HEK293 (cell line): ENCODE measurements around the gene DYNC1I1.

Source experiments
- BCL11B ChIP-seq: fragments of 450-650 bp; formaldehyde crosslinking; IDR thresholded peaks from 2 replicates; pipeline ENCODE4 v1.5.1; 2016; ENCODE audit warnings: low read depth, missing biosample characterization, missing genetic modification characterization
- GLIS1 ChIP-seq: fragments of 450-650 bp; formaldehyde crosslinking; IDR thresholded peaks from 2 replicates; pipeline ENCODE4 v1.5.1; 2016; ENCODE audit warnings: missing biosample characterization, missing genetic modification characterization
- HOXC10 ChIP-seq: sonication (generic); formaldehyde crosslinking; IDR thresholded peaks from 2 replicates; pipeline ENCODE4 v1.8.1; 2023; ENCODE audit warnings: mild to moderate bottlenecking, missing genetic modification reagents
- IKZF3 ChIP-seq: fragments of 450-650 bp; IDR thresholded peaks from 2 replicates; pipeline ENCODE4 v1.5.0; 2018; ENCODE audit warnings: missing biosample characterization, mild to moderate bottlenecking, missing genetic modification characterization, moderate library complexity
- INSM2 ChIP-seq: fragments of 450-650 bp; formaldehyde crosslinking; IDR thresholded peaks from 2 replicates; pipeline ENCODE4 v1.5.1; 2016; ENCODE audit warnings: missing biosample characterization, missing genetic modification characterization
- MEIS1 ChIP-seq: sonication (generic); formaldehyde crosslinking; IDR thresholded peaks from 2 replicates; pipeline ENCODE4 v1.8.1; 2022; ENCODE audit warnings: missing genetic modification reagents, mild to moderate bottlenecking, borderline replicate concordance
- MZF1 ChIP-seq: fragments of 450-650 bp; formaldehyde crosslinking; IDR thresholded peaks from 2 replicates; pipeline ENCODE4 v1.5.1; 2017; ENCODE audit warnings: missing biosample characterization, missing genetic modification characterization, borderline replicate concordance
- OSR2 ChIP-seq: fragments of 450-650 bp; formaldehyde crosslinking; IDR thresholded peaks from 2 replicates; pipeline ENCODE4 v1.5.1; 2016; ENCODE audit warnings: missing biosample characterization, missing genetic modification characterization
- PBX3 ChIP-seq: sonication (generic); formaldehyde crosslinking; IDR thresholded peaks from 2 replicates; pipeline ENCODE4 v1.8.1; 2022; ENCODE audit warnings: mild to moderate bottlenecking, moderate library complexity, missing genetic modification reagents
- TCF7L2 ChIP-seq: IDR thresholded peaks from 2 replicates; pipeline ENCODE4 v1.6.1; 2011; ENCODE audit warnings: low read depth, mild to moderate bottlenecking, inconsistent platforms, low read length, moderate library complexity, borderline replicate concordance
- ZBTB17 ChIP-seq: fragments of 450-650 bp; formaldehyde crosslinking; IDR thresholded peaks from 2 replicates; pipeline ENCODE4 v1.5.1; 2016; ENCODE audit warnings: missing biosample characterization, missing genetic modification characterization
- ZBTB7A ChIP-seq: fragments of 450-650 bp; formaldehyde crosslinking; IDR thresholded peaks from 2 replicates; pipeline ENCODE4 v1.5.1; 2016; ENCODE audit warnings: low read depth, missing biosample characterization, missing genetic modification characterization
- ZBTB8A ChIP-seq: fragments of 450-650 bp; formaldehyde crosslinking; IDR thresholded peaks from 2 replicates; pipeline ENCODE4 v1.5.1; 2016; ENCODE audit warnings: missing biosample characterization, missing genetic modification characterization
- ZEB2 ChIP-seq: fragments of 450-650 bp; formaldehyde crosslinking; IDR thresholded peaks from 2 replicates; pipeline ENCODE4 v1.5.1; 2016; ENCODE audit warnings: missing biosample characterization, missing genetic modification characterization
- ZFP69B ChIP-seq: fragments of 450-650 bp; formaldehyde crosslinking; IDR thresholded peaks from 2 replicates; pipeline ENCODE4 v1.5.1; 2016; ENCODE audit warnings: missing biosample characterization, missing genetic modification characterization
- ZIC2 ChIP-seq: fragments of 450-650 bp; formaldehyde crosslinking; IDR thresholded peaks from 2 replicates; pipeline ENCODE4 v1.5.1; 2016; ENCODE audit warnings: missing biosample characterization, missing genetic modification characterization
- ZNF121 ChIP-seq: fragments of 450-650 bp; formaldehyde crosslinking; IDR thresholded peaks from 2 replicates; pipeline ENCODE4 v1.5.1; 2016; ENCODE audit warnings: missing biosample characterization, missing genetic modification characterization
- ZNF175 ChIP-seq: fragments of 450-650 bp; formaldehyde crosslinking; IDR thresholded peaks from 2 replicates; pipeline ENCODE4 v1.5.1; 2016; ENCODE audit warnings: missing biosample characterization, missing genetic modification characterization
- ZNF184 ChIP-seq: fragments of 450-650 bp; IDR thresholded peaks from 2 replicates; pipeline ENCODE4 v1.5.1; 2018; ENCODE audit warnings: missing biosample characterization, mild to moderate bottlenecking, missing genetic modification characterization
- ZNF302 ChIP-seq: fragments of 450-650 bp; formaldehyde crosslinking; IDR thresholded peaks from 2 replicates; pipeline ENCODE4 v1.5.1; 2016; ENCODE audit warnings: missing biosample characterization, missing genetic modification characterization, low read depth
- ZNF404 ChIP-seq: fragments of 450-650 bp; formaldehyde crosslinking; IDR thresholded peaks from 2 replicates; pipeline ENCODE4 v1.5.1; 2017; ENCODE audit warnings: missing biosample characterization, missing genetic modification characterization
- ZNF423 ChIP-seq: fragments of 450-650 bp; formaldehyde crosslinking; IDR thresholded peaks from 2 replicates; pipeline ENCODE4 v1.5.1; 2016; ENCODE audit warnings: missing biosample characterization, missing genetic modification characterization
- ZNF521 ChIP-seq: fragments of 450-650 bp; formaldehyde crosslinking; IDR thresholded peaks from 2 replicates; pipeline ENCODE4 v1.5.1; 2017; ENCODE audit warnings: missing biosample characterization, mild to moderate bottlenecking, missing genetic modification characterization
- ZNF548 ChIP-seq: fragments of 450-650 bp; formaldehyde crosslinking; IDR thresholded peaks from 2 replicates; pipeline ENCODE4 v1.5.1; 2016; ENCODE audit warnings: missing biosample characterization, missing genetic modification characterization
- ZNF555 ChIP-seq: fragments of 450-650 bp; formaldehyde crosslinking; conservative IDR thresholded peaks from 2 replicates; pipeline ENCODE4 v1.5.1; 2017; ENCODE audit warnings: missing biosample characterization, mild to moderate bottlenecking, missing genetic modification characterization, inconsistent platforms
- ZNF596 ChIP-seq: fragments of 450-650 bp; IDR thresholded peaks from 2 replicates; pipeline ENCODE4 v1.5.0; 2018; ENCODE audit warnings: missing biosample characterization, mild to moderate bottlenecking, missing genetic modification characterization, moderate library complexity
- ZNF610 ChIP-seq: fragments of 450-650 bp; formaldehyde crosslinking; IDR thresholded peaks from 2 replicates; pipeline ENCODE4 v1.5.1; 2016; ENCODE audit warnings: missing biosample characterization, missing genetic modification characterization, borderline replicate concordance
- ZNF629 ChIP-seq: fragments of 450-650 bp; formaldehyde crosslinking; IDR thresholded peaks from 2 replicates; pipeline ENCODE4 v1.5.1; 2017; ENCODE audit warnings: missing biosample characterization, missing genetic modification characterization
- ZNF639 ChIP-seq: fragments of 450-650 bp; formaldehyde crosslinking; IDR thresholded peaks from 2 replicates; pipeline ENCODE4 v1.5.1; 2016; ENCODE audit warnings: missing biosample characterization, missing genetic modification characterization
- ZNF645 ChIP-seq: fragments of 450-650 bp; formaldehyde crosslinking; IDR thresholded peaks from 2 replicates; pipeline ENCODE4; 2016; ENCODE audit warnings: missing biosample characterization, missing genetic modification characterization
- ZNF660 ChIP-seq: fragments of 450-650 bp; IDR thresholded peaks from 2 replicates; pipeline ENCODE4 v1.5.1; 2018; ENCODE audit warnings: missing biosample characterization, mild to moderate bottlenecking, missing genetic modification characterization
- ZNF701 ChIP-seq: fragments of 450-650 bp; formaldehyde crosslinking; IDR thresholded peaks from 2 replicates; pipeline ENCODE4 v1.5.1; 2016; ENCODE audit warnings: missing biosample characterization, missing genetic modification characterization
- ZNF704 ChIP-seq: fragments of 450-650 bp; formaldehyde crosslinking; IDR thresholded peaks from 2 replicates; pipeline ENCODE4 v1.5.1; 2016; ENCODE audit warnings: missing biosample characterization, missing genetic modification characterization
- ZNF792 ChIP-seq: fragments of 450-650 bp; formaldehyde crosslinking; IDR thresholded peaks from 2 replicates; pipeline ENCODE4 v1.5.1; 2016; ENCODE audit warnings: missing biosample characterization, missing genetic modification characterization
- ZSCAN18 ChIP-seq: fragments of 450-650 bp; formaldehyde crosslinking; IDR thresholded peaks from 2 replicates; pipeline ENCODE4 v1.5.1; 2016; ENCODE audit warnings: missing biosample characterization, missing genetic modification characterization
- ZSCAN23 ChIP-seq: fragments of 450-650 bp; formaldehyde crosslinking; IDR thresholded peaks from 2 replicates; pipeline ENCODE4 v1.5.1; 2016; ENCODE audit warnings: missing biosample characterization, missing genetic modification characterization

DYNC1I1 gene

GRCh38 chr7:95804052-95804451, 31.7 kb downstream of the DYNC1I1 start (continued):
- TF ChIP-seq ZNF639 (tag by site-specific recombination) (no peak), OSR2 (tag by site-specific recombination) (peak; percentile 46; the same call in 1 of the 2 replicates), ZNF660 (tag by site-specific recombination) (no peak), ZNF629 (tag by site-specific recombination) (no peak), ZNF701 (tag by site-specific recombination) (no peak), ZNF521 (tag by site-specific recombination) (no peak), ZFP69B (tag by site-specific recombination) (no peak), ZNF184 (tag by site-specific recombination) (no peak), ZNF596 (tag by site-specific recombination) (no peak), ZNF423 (tag by site-specific recombination) (no peak), ZSCAN18 (no peak), ZBTB8A (no peak), ZNF610 (tag by site-specific recombination) (no peak), ZNF404 (tag by site-specific recombination) (no peak), GLIS1 (peak; percentile 48), IKZF3 (tag by site-specific recombination) (peak; percentile 45; the same call in 1 of the 2 replicates), ZEB2 (0 out of 2 replicates have a peak, but pooled peaks have one; percentile 42), ZNF121 (tag by site-specific recombination) (no peak), MEIS1 (CRISPR knock-in tag) (no peak), ZBTB17 (peak; percentile 50; the same call in 1 of the 2 replicates), ZNF555 (no peak), ZSCAN23 (no peak), ZNF548 (tag by site-specific recombination) (no peak), ZNF645 (tag by site-specific recombination) (no peak), TCF7L2 (no peak), ZNF175 (tag by site-specific recombination) (no peak), INSM2 (tag by site-specific recombination) (0 out of 2 replicates have a peak, but pooled peaks have one; percentile 41), MZF1 (tag by site-specific recombination) (peak; percentile 80; the same call in 1 of the 2 replicates), ZIC2 (tag by site-specific recombination) (no peak), ZNF792 (no peak), ZNF704 (tag by site-specific recombination) (no peak), BCL11B (no peak), HOXC10 (CRISPR knock-in tag) (no peak), ZBTB7A (tag by site-specific recombination) (no peak), ZNF302 (no peak), PBX3 (no peak)
